Measurements from ENCODE around the gene CHCHD6.

The CHCHD6 gene

GRCh38 chr3:126970101-126970500 is 266.1 kb downstream of the CHCHD6 start:
- no peak for TF ChIP-seq CTCF (conservative IDR thresholded peaks at IDR 0.05)
- H3K27ac ChIP-seq, result no peak overlapping the region

GRCh38 chr3:126970921-126971320 is 266.9 kb downstream of the CHCHD6 start:
- no peak overlapping the region for H3K27ac ChIP-seq
- no peak for TF ChIP-seq CTCF (conservative IDR thresholded peaks at IDR 0.05)

GRCh38 chr3:126971891-126972351 is 267.9 kb downstream of the CHCHD6 start:
- TF ChIP-seq CTCF (conservative IDR thresholded peaks at IDR 0.05), result no peak
- no peak overlapping the region for H3K27ac ChIP-seq

- no peak for TF ChIP-seq CTCF (conservative IDR thresholded peaks at IDR 0.05)
Measured at GRCh38 chr3:126972866-126973265, 268.8 kb downstream of the CHCHD6 start.

GRCh38 chr3:126973814-126974213 is 269.8 kb downstream of the CHCHD6 start:
- H3K27ac ChIP-seq, result no peak overlapping the region
- no peak for TF ChIP-seq CTCF (conservative IDR thresholded peaks at IDR 0.05)

More at GRCh38 chr3:126972866-126973265, 268.8 kb downstream of the CHCHD6 start:
- no peak overlapping the region for H3K27ac ChIP-seq

- no peak for TF ChIP-seq CTCF (conservative IDR thresholded peaks at IDR 0.05)
- H3K27ac ChIP-seq, result no peak overlapping the region
Measured at GRCh38 chr3:126974756-126975155, 270.7 kb downstream of the CHCHD6 start.

- H3K27ac ChIP-seq, result no peak overlapping the region
- no peak for TF ChIP-seq CTCF (conservative IDR thresholded peaks at IDR 0.05)
Measured at GRCh38 chr3:126976906-126977305, 272.9 kb downstream of the CHCHD6 start.
